Hepatocyte (in vitro differentiated cells): Measurements from ENCODE around the gene CUL1. TPM values are rescaled to one million over a fixed set of nuclear protein-coding genes. Genes with fewer than 3 reads are reported as not detected.

Source experiments
- DNase-seq: peaks from one replicate; pipeline ENCODE4 v3.0.0-alpha.2; 2016; ENCODE audit warnings: low spot score
- H2AFZ ChIP-seq: fragments of 200-600 bp; sonication (generic); 2 replicates; pipeline ENCODE4 v1.6.0; 2016; ENCODE audit warnings: antibody characterized with exemption, mild to moderate bottlenecking
- H3K27ac ChIP-seq: fragments of 200-600 bp; sonication (generic); 2 replicates; pipeline ENCODE4 v1.5.1; 2016; ENCODE audit warnings: mild to moderate bottlenecking
- H3K27me3 ChIP-seq: fragments of 200-600 bp; sonication (generic); 2 replicates; pipeline ENCODE4 v1.6.1; 2016
- H3K36me3 ChIP-seq: fragments of 200-600 bp; sonication (generic); replicated peaks from 2 replicates; pipeline ENCODE4 v1.5.1; 2016; ENCODE audit warnings: low read depth; ENCODE audit not compliant: insufficient read depth
- H3K4me1 ChIP-seq: fragments of 200-600 bp; sonication (generic); 2 replicates; pipeline ENCODE4 v1.5.1; 2016; ENCODE audit warnings: mild to moderate bottlenecking, moderate library complexity; ENCODE audit not compliant: insufficient read depth
- H3K4me2 ChIP-seq: fragments of 200-600 bp; sonication (generic); 2 replicates; pipeline ENCODE4 v1.6.0; 2016
- H3K4me3 ChIP-seq: fragments of 200-600 bp; sonication (generic); 2 replicates; pipeline ENCODE4 v1.5.1; 2016; ENCODE audit warnings: mild to moderate bottlenecking
- H3K79me2 ChIP-seq: fragments of 200-600 bp; sonication (generic); 2 replicates; pipeline ENCODE4 v1.6.0; 2017; ENCODE audit warnings: mild to moderate bottlenecking
- H3K9me2 ChIP-seq: fragments of 200-600 bp; sonication (generic); replicated peaks from 2 replicates; pipeline ENCODE4 v1.6.0; 2017; ENCODE audit warnings: mild to moderate bottlenecking; ENCODE audit not compliant: insufficient read depth
- H3K9me3 ChIP-seq: fragments of 200-600 bp; sonication (generic); 2 replicates; pipeline ENCODE4 v1.5.1; 2016; ENCODE audit warnings: low read depth, mild to moderate bottlenecking
- H4K20me1 ChIP-seq: fragments of 200-600 bp; sonication (generic); 2 replicates; pipeline ENCODE4 v1.6.0; 2016; ENCODE audit warnings: mild to moderate bottlenecking; ENCODE audit not compliant: insufficient read depth, poor library complexity, severe bottlenecking
- EZH2 ChIP-seq: fragments of 200-600 bp; sonication (generic); IDR thresholded peaks from 2 replicates; pipeline ENCODE4 v1.6.1; 2016; ENCODE audit warnings: antibody characterized with exemption, mild to moderate bottlenecking, borderline replicate concordance
- EZH2phosphoT487 ChIP-seq: fragments of 200-600 bp; sonication (generic); IDR thresholded peaks from one replicate; pipeline ENCODE4 v1.6.1; 2018; ENCODE audit warnings: antibody characterized with exemption, mild to moderate bottlenecking, low read depth, moderate library complexity; ENCODE audit not compliant: unreplicated experiment, severe bottlenecking
- WGBS: methylation state at CpG from one replicate; pipeline ENCODE4 v1.1.6; 2016; ENCODE audit warnings: low lambda C conversion rate; ENCODE audit errors: missing lambda C conversion rate; 5-methylcytosine and 5-hydroxymethylcytosine counted together
- polyA plus RNA-seq: library from polyadenylated mRNA; unstranded; fragments of >200 nt; fragmentation: Nextera tagmentation; extraction: Ambion mirVana; gene quantifications from 2 replicates; pipeline ENCODE4 v1.2.1, GENCODE V29; 2016
- total RNA-seq: library from RNA; depleted of rRNA; stranded (reverse); fragments of >200 nt; gene quantifications from 2 replicates; pipeline ENCODE4 v1.2.3, GENCODE V29; 2014
- TF ChIP-seq, protein P1 (sequence below): fragments of 200-600 bp; sonication (generic); IDR thresholded peaks from 2 replicates; pipeline ENCODE4 v1.5.1; 2016; ENCODE audit warnings: antibody characterized with exemption, mild to moderate bottlenecking; ENCODE audit not compliant: poor library complexity

CUL1 gene
- total and polyA plus RNA-seq, 2 experiments from 2014 or later, result 56.7 to 68.4 TPM

GRCh38 chr7:148773334-148773733 lies 74.6 kb downstream of the CUL1 start:
- WGBS, result 80% methylated on average over 10 of the region's 10 CpGs
- DNase-seq, result no peak

DNA sequence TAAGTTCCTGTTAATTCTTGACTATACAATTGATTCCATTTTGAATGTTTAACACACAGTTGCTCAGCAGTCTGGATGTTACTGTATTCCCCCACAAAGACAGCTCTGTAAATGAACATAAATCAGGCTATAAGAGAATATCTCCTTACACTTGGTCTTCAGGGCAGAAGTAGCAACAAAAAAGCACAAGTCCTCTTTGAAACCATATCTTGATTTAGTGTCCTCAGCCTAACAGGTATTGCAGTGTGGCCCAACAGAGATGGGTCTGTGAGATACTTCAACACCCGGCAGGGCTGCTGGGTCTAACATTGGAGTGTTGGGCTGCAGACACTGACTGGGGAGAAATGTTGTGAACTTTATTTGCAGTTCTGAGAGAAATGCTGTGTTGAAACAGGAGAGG lies 75.8 kb downstream of the CUL1 start:
- no peak for DNase-seq
- Histone ChIP-seq H3K27me3 (no peaks in the 10 kb centered on the region), H3K36me3 (no peaks in the 10 kb centered on the region), H3K4me2 (no peak overlapping the region), H3K4me3 (no peak overlapping the region), H2AFZ (no peak overlapping the region), H3K79me2 (peaks cover 6% of the 10 kb centered on the region), H3K9me3 (no peaks in the 10 kb centered on the region), H3K9me2 (no peaks in the 10 kb centered on the region), H4K20me1 (no peaks in the 10 kb centered on the region), H3K4me1 (no peaks in the 10 kb centered on the region), H3K27ac (no peak overlapping the region)
- 81% methylated on average over 1 of the region's 1 CpG for WGBS
- TF ChIP-seq EZH2, result no peak
- TF ChIP-seq EZH2phosphoT487, result no peak
- TF ChIP-seq, protein P1, sequence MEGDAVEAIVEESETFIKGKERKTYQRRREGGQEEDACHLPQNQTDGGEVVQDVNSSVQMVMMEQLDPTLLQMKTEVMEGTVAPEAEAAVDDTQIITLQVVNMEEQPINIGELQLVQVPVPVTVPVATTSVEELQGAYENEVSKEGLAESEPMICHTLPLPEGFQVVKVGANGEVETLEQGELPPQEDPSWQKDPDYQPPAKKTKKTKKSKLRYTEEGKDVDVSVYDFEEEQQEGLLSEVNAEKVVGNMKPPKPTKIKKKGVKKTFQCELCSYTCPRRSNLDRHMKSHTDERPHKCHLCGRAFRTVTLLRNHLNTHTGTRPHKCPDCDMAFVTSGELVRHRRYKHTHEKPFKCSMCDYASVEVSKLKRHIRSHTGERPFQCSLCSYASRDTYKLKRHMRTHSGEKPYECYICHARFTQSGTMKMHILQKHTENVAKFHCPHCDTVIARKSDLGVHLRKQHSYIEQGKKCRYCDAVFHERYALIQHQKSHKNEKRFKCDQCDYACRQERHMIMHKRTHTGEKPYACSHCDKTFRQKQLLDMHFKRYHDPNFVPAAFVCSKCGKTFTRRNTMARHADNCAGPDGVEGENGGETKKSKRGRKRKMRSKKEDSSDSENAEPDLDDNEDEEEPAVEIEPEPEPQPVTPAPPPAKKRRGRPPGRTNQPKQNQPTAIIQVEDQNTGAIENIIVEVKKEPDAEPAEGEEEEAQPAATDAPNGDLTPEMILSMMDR, result no peak

More at GRCh38 chr7:148773334-148773733, 74.6 kb downstream of the CUL1 start:
- H3K9me2 ChIP-seq, result no peaks in the 10 kb centered on the region
- no peak overlapping the region for H3K27ac ChIP-seq
- peaks cover 6% of the 10 kb centered on the region for H3K79me2 ChIP-seq
- H4K20me1 ChIP-seq, result no peaks in the 10 kb centered on the region
- no peaks in the 10 kb centered on the region for H3K4me1 ChIP-seq
- TF ChIP-seq, protein P1, result no peak
- TF ChIP-seq EZH2 (no peak), EZH2phosphoT487 (no peak)
- H3K27me3 ChIP-seq, result no peaks in the 10 kb centered on the region
- H3K9me3 ChIP-seq, result no peaks in the 10 kb centered on the region
- no peak overlapping the region for H2AFZ ChIP-seq
- H3K4me2 ChIP-seq, result no peak overlapping the region
- no peak overlapping the region for H3K4me3 ChIP-seq
- H3K36me3 ChIP-seq, result no peaks in the 10 kb centered on the region

DNA sequence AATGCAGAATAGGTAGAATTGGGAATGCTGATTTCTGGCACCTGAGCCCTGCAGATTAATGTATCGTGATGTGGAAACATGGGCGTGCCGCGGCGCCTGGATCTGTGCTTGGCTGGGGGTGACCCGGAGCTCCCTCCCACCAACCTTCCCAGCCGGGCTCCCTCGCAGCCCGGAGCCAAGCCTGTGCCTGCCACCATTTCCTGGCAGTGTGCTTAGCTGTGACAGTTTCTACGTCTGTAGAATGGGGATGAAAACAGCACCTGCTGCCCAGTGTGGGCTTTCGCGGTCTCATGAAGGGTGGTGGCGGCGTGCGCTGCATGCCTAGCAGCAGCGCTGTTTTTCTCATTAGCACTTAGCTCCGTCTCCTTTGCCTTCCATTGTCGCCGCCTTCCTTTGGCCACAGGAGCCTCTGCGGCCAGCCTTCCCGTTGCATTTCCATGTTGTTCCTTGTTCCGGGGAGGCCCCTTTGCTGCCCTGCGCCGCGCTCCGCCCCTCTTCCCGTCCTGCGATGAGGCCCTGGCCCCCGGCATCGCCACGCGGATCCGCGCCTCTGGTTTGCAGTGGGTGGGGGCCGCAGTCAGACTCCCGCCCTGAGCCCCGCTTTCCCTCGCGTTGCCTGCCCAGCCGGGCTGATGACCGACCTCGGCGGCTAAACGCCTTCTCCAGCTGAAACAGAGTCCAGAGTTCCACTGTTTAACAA lies 84.2 kb downstream of the CUL1 start:
- no peak for DNase-seq
- Histone ChIP-seq H3K79me2 (peaks cover 2% of the 10 kb centered on the region), H3K27me3 (no peaks in the 10 kb centered on the region), H3K4me1 (no peaks in the 10 kb centered on the region), H3K9me2 (no peaks in the 10 kb centered on the region), H3K4me2 (no peak overlapping the region), H4K20me1 (no peaks in the 10 kb centered on the region), H3K36me3 (no peaks in the 10 kb centered on the region), H3K27ac (no peak overlapping the region), H3K4me3 (no peak overlapping the region), H3K9me3 (no peaks in the 10 kb centered on the region), H2AFZ (no peak overlapping the region)
- TF ChIP-seq EZH2phosphoT487, result no peak
- TF ChIP-seq, protein P1, result no peak
- TF ChIP-seq EZH2, result no peak
- WGBS, result 93% methylated on average over 44 of the region's 44 CpGs
